Superior temporal gyrus (tissue), 1 donor: ENCODE results near the gene MBNL1.
A peak's percentile ranks its signal among the peaks of the same experiment; 100 is the strongest.
"Not testable (repeated sequence)": the region's sequence is repeated elsewhere in the genome, so short reads cannot be mapped to it uniquely, and the experiment has no call there.

Experiments used
- DNase-seq: peaks from one replicate; pipeline ENCODE4 v3.0.0-alpha.2; 2016; ENCODE audit errors: extremely low spot score

MBNL1 gene

DNA sequence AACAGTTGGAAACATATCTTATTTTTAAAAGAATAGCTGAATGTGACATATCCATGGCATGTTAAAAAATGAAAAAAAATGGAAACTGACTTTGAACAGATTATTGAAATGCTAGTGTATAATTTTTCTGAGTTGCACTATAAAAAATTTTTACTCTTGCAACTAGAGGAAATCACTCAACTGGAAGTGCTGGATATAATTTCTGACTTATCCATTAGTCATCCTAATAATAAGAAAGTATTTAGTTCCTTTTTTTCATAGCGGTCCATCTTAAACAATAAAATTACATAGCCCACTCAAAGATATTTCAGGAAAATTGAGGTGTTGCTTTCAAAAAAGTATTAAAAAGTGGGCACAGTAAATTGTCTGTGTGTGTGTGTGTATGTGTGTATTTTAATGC, 80.7 kb downstream of the MBNL1 start:
- no peak for DNase-seq

DNA sequence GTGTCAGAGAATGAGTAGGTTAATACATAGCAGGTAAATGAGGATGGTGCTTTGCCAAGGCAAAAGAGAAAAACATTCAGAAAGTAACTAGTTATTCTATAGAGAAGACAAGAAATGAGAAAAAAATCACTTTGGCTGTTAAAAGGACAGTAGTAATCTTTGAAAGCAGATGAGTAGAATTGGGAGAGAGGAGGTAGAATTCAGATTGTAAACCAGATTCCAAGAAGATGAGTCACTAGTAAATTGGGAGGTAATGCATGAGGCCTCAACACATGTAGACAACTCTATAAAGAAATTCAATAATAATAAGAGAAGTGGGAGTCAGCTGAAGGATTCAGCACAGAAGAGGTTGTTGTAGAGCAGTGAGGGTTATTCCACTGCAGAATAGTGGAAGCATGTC, 81.4 kb downstream of the MBNL1 start:
- no peak for DNase-seq

DNA sequence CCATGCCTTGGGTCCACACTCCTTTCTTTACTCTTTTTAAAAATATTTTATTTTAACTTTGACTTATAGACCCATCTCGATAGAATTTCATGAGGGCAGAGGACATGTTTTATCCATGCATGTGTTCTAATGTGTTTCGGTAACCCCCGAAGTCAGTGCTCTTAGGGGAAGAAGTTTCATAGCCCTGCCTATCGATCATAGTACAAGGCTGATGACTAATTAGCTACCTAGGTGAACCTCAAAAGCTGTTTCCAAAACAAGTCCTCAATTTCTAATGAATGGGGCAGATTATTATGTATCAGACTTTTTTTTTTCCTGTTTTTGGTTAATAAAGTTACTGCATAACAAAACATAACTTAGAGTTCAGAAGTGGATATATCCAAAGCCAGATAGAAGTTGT, 82.0 kb downstream of the MBNL1 start:
- DNase-seq, result no peak

DNA sequence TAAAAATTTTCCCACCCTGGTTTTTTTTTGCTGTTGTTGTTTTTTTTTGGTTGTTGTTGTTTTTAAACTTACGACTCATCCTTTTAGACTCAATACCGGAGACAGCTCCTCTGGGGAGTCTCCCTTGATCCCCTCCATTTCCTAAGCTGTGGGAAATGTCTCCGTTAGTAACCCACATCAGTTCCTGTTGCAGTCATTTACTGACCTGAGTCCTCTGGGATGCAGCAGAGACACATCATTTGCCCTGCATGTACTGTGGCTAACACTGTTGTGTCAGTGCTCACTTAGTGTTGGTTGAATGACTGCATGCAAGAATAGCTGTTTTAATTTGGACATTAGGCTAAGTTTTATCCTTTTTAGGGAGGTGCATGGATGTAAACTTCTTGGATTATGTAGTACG, 83.8 kb downstream of the MBNL1 start:
- no peak for DNase-seq

GRCh38 chr3:152353578-152353977, 84.8 kb downstream of the MBNL1 start:
- DNase-seq, result no peak

GRCh38 chr3:152355744-152356665, 87.3 kb downstream of the MBNL1 start:
- no peak for DNase-seq

- DNase-seq, result no peak
These were observed 88.1 kb downstream of the MBNL1 start for GRCh38 chr3:152356870-152357276.

DNA sequence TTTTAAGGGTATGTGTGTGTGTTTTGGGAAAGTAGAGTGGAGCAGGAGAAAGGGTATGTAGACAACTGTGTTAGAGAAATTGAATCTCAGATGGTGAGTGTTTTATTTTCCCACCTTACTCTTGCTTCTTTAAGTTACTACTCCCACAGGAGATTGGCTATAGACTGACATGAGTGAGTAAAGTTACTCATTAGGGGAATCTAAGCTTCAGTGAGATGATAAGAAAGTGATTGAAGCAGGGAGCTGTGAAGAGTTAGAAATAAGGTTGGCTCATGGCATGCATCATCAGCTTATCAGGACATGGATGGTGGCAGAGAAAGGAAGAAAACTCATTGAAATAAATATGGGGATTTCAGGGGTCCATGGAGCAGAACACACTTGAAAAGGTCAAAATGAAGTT, 88.9 kb downstream of the MBNL1 start:
- no peak for DNase-seq

- no peak for DNase-seq
These were observed 90.9 kb downstream of the MBNL1 start for GRCh38 chr3:152359385-152360248.

- DNase-seq, result no peak
These were observed 91.6 kb downstream of the MBNL1 start for GRCh38 chr3:152360302-152360701.

GRCh38 chr3:152360966-152361365, 92.2 kb downstream of the MBNL1 start:
- no peak for DNase-seq

GRCh38 chr3:152362086-152362485, 93.4 kb downstream of the MBNL1 start:
- peak; percentile 83 for DNase-seq

GRCh38 chr3:152364237-152364636, 95.5 kb downstream of the MBNL1 start:
- DNase-seq, result no peak

DNA sequence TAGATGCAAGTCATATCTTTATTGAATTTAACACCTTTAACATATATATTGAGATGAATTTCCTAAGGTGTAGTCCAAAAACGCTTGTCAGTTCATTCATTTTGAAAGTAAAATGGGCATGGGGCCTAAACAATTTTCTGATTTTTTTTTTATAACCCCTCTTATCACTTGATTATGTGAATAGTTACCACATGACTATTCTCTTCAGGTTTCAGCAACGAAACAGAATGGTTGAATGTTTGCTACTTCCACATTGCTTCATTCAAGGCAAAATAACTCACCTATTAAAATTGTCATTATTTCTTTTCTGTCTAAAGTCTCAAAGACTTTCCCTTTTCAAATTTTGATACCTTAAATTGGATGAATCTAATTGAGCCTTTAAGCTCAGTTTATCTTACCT, 96.4 kb downstream of the MBNL1 start:
- DNase-seq, result no peak

GRCh38 chr3:152365766-152366593, 97.3 kb downstream of the MBNL1 start:
- no peak for DNase-seq

- not testable (repeated sequence) for DNase-seq
These were observed 98.5 kb downstream of the MBNL1 start for GRCh38 chr3:152367192-152367591.

DNA sequence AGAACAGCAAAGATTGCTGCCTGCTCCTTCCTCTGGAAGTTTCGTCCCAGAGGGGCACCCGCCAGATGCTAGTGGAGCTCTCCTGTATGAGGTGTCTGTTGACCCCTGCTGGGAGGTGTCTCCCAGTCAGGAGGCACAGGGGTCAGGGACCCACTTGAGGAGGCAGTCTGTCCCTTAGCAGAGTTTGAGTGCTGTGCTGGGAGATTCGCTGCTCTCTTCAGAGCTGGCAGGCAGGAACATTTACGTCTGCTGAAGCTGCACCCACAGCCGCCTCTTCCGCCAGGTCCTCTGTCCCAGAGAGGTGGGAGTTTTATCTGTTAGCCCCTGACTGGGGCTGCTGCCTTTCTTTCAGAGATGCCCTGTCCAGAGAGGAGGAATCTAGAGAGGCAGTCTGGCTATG, 103.9 kb downstream of the MBNL1 start:
- DNase-seq, result not testable (repeated sequence)

DNA sequence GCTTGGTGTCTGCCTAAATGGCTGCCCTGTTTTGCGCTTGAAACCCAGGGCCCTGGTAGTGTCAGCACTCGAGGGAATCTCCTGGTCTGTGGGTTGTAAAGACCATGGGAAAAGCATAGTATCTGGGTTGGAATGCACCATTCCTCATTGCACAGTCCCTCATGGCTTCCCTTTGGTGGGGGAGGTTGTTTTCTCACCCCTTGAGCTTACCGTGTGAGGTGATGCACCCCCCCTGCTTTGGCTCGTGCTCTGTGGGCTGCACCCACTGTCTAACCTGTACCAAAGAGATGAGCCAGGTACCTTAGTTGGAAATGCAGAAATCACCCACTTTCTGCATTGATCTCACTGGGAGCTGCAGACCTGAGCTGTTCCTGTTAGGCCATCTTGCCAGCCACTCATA, 104.7 kb downstream of the MBNL1 start:
- no peak for DNase-seq

DNA sequence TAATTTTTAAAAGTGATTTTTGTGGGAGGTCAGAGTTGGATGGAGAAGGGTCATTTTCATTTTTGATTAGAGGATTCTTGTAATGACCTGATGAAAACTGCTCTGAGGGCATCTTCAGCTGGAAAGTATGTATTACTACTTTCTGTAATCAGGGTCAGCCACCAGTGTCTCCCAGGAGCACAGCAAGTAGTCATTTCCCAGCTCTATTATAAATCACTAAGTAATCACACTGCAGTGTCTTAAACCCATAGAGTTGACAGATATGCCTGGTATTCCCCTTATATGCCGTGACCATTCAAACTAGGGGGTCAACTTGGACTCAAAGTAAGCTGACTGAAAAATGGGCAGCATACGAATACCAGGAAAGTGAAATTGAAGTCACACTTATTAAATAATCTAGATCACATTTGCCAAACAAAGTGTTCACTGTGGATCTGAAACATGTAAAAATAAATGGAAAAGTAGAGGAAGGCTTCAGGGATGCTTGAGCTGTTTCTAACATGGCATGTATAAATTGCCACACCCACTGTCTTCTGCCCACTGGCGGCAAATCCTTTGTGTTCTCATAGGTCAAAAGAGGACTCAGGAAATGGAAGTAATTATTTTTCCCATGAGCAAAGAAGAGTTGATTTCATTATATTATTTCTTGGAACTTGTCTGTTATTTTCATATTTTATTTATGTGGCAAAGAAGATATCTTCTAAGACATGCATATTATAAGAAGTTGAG, 105.7 kb downstream of the MBNL1 start:
- no peak for DNase-seq

- DNase-seq, result no peak
These were observed 106.8 kb downstream of the MBNL1 start for GRCh38 chr3:152375546-152375945.
